Body of pancreas (tissue), 4 donors: ENCODE data around the gene EME1. TPM values are rescaled to one million over a fixed set of nuclear protein-coding genes. Genes with fewer than 3 reads are reported as not detected.

Source experiments
- ATAC-seq: fragments of 150-250 bp; one replicate; pipeline ENCODE4 v1.9.1; 2016
- DNase-seq, 4 donors: peaks; one replicate each; pipeline ENCODE4 v3.0.0-alpha.2; 2019
- H3K27ac ChIP-seq, 4 donors: fragments of 200-600 bp; sonication (generic); 1 replicate in 3 of 4; 2 replicates in 1 of 4; pipeline versions ENCODE4 v1.5.1 to v1.6.1; 2016 to 2019; ENCODE audit warnings: mild to moderate bottlenecking in 1 of 4, mixed read lengths in 1 of 4, moderate library complexity in 1 of 4
- H3K27me3 ChIP-seq, 2 donors: fragments of 200-600 bp; sonication (generic); one replicate each; pipeline ENCODE4 v1.6.0; 2016; ENCODE audit warnings: mild to moderate bottlenecking in 1 of 2
- H3K36me3 ChIP-seq, 2 donors: fragments of 200-600 bp; sonication (generic); replicated peaks in 1 of 2; 2 replicates each; pipeline ENCODE4 v1.5.1; 2016; ENCODE audit warnings: low read depth in 2 of 2; ENCODE audit not compliant: insufficient read depth in 1 of 2
- H3K4me1 ChIP-seq: fragments of 200-600 bp; sonication (generic); one replicate; pipeline ENCODE4 v1.6.0; 2016
- H3K4me3 ChIP-seq, 2 donors: fragments of 200-600 bp; sonication (generic); 1 replicate in 1 of 2; 2 replicates in 1 of 2; pipeline ENCODE4 v1.5.1; 2016 to 2019
- H3K9me3 ChIP-seq, 3 donors: fragments of 200-600 bp; sonication (generic); 1 replicate in 2 of 3; 2 replicates in 1 of 3; pipeline ENCODE4 v1.5.1; 2016
- POLR2A ChIP-seq, 3 donors: fragments of 450-650 bp; IDR thresholded peaks; one replicate each; pipeline ENCODE4 v1.6.1; 2016; ENCODE audit warnings: antibody characterized with exemption in 3 of 3, mild to moderate bottlenecking in 2 of 3
- WGBS, 2 donors: methylation state at CpG; one replicate each; pipeline ENCODE4 v1.1.5; 2017; 5-methylcytosine and 5-hydroxymethylcytosine counted together
- intact Hi-C: fragments of 100-400 bp; cut with DNase I; formaldehyde crosslinking; loops from one replicate; pipeline ENCODE4 v1.15.1; 2023
- total RNA-seq, 2 donors: library from RNA; depleted of rRNA; stranded (reverse); fragments of >200 nt; gene quantifications; one replicate each; pipeline ENCODE4 v1.1.0, GENCODE V29; 2016
- TF ChIP-seq, protein P1 (sequence below), 7 experiments: fragments of 450-650 bp in 4 of 7; fragments of 200-600 bp in 3 of 7; sonication (generic) in 3 of 7; IDR thresholded peaks; one replicate each; pipeline ENCODE4 v1.5.1; 2016 to 2019; ENCODE audit warnings: antibody characterized with exemption in 7 of 7

Gene EME1
- total RNA-seq, 2 donors from 2014 or later = not detected

DNA sequence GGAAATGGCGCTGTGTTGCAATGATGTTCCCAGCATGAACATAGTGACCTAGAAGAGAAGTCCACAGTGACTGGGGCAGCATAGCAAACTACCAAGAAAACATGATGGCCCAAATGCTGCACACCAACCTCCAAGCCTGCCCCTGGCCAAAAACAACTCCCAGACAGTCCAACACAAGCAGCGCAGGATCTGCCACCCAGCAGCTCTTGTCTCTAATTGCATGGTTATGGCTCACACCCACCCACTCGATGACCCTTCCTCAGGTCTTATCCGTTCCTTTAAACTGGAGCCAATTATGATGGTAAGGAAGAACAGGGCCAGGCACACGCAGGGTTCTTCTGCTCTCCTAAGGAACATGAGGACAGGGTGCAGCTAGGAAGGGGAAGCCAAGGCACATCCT lies 3.0 kb upstream of the EME1 start:
- Histone ChIP-seq H3K27ac (no peak overlapping the region), H3K4me3 (no peak overlapping the region), H3K36me3 (peaks cover 11 to 23% of the 10 kb centered on the region in 2 donors), H3K9me3 (no peaks in the 10 kb centered on the region), H3K27me3 (no peaks in the 10 kb centered on the region), H3K4me1 (peaks cover 20% of the 10 kb centered on the region)
- TF ChIP-seq POLR2A (IDR thresholded peaks at IDR 0.05) = no peak
- TF ChIP-seq, protein P1, sequence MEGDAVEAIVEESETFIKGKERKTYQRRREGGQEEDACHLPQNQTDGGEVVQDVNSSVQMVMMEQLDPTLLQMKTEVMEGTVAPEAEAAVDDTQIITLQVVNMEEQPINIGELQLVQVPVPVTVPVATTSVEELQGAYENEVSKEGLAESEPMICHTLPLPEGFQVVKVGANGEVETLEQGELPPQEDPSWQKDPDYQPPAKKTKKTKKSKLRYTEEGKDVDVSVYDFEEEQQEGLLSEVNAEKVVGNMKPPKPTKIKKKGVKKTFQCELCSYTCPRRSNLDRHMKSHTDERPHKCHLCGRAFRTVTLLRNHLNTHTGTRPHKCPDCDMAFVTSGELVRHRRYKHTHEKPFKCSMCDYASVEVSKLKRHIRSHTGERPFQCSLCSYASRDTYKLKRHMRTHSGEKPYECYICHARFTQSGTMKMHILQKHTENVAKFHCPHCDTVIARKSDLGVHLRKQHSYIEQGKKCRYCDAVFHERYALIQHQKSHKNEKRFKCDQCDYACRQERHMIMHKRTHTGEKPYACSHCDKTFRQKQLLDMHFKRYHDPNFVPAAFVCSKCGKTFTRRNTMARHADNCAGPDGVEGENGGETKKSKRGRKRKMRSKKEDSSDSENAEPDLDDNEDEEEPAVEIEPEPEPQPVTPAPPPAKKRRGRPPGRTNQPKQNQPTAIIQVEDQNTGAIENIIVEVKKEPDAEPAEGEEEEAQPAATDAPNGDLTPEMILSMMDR (IDR thresholded peaks at IDR 0.05) = no peak
- DNase-seq = no peak
- intact Hi-C loops = no loop called here
- no peak for ATAC-seq
- WGBS, 2 donors = 90 to 94% methylated on average over 5 of the region's 5 CpGs

DNA sequence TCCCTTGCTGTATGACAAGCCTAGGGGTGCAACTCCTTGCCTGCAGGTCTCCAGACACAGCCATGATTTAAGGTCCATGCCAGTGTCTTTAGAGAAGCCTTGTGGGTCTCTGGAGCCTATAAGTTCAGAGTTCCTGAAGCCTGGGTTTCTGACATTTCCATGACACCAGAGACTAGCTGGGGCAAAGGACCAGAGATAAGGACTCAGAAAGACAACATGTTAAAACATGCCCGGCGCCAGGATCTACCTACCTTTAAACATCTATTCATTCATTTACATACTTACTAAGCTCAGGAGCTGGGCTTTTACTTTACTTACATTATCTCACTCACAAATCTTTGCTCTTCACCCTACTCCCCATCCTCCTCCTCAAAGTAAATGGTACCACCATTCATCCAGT lies 1.5 kb upstream of the EME1 start:
- Histone ChIP-seq H3K27me3 (no peaks in the 10 kb centered on the region), H3K9me3 (no peaks in the 10 kb centered on the region), H3K36me3 (peaks cover 11 to 20% of the 10 kb centered on the region in 2 donors), H3K4me1 (peaks cover 20% of the 10 kb centered on the region), H3K27ac (no peak overlapping the region), H3K4me3 (no peak overlapping the region)
- DNase-seq = no peak
- no peak for ATAC-seq
- intact Hi-C loops = no loop called here
- 67 to 75% methylated on average over 2 of the region's 2 CpGs for WGBS, 2 donors
- TF ChIP-seq, protein P1 (IDR thresholded peaks at IDR 0.05) = no peak
- no peak for TF ChIP-seq POLR2A (IDR thresholded peaks at IDR 0.05)

DNA sequence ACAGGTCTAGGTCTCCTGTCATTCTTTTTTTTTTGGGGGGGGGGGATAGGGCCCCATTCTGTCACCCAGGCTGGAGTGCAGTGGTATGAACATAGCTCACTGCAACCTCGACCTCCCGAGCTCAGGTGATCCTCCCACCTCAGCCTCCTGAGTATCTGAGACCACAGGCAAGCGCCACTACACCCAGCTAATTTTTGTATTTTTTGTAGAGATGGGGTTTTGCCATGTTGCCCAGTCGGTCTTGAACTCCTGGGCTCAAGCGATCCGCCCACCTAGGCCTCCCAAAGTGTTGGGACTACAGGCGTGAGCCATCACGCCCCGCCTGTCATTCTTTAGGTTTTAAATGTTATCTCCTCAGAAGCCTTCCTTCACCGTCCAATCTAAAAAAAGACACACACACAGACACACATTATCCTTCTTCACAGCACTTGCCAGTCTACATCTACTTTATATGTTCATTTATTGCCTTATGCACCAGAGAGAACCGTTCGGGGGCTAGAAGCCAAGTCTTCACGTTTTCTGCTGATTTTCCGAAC lies 739 bp upstream of the EME1 start:
- H3K27ac ChIP-seq = peak overlapping the region; percentile 75 to 95 (median 94)
- 12 to 18% methylated on average over 14 of the region's 14 CpGs for WGBS, 2 donors
- ATAC-seq = no peak

DNA sequence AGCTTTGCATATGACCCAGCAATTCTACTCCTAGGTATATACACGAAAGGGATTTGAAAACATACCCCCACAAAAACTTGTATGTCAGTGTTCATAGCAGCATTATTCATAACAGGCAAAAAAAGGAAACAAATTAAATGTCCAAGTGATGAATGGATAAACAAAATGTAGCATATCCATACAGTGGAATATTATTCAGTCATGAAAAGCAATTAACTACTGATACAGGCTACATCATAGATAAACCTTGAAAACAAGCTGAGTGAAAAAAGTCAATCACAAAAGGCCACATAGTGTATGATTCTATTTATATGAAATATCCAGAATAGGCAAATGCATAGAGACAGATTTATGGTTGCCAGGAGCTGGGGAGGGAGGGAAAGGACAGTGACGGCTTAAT lies 676 bp downstream of the EME1 start:
- intact Hi-C loops = no loop called here
- TF ChIP-seq, protein P1 (IDR thresholded peaks at IDR 0.05) = no peak
- TF ChIP-seq POLR2A (IDR thresholded peaks at IDR 0.05) = no peak

More for the DNA sequence above, 739 bp upstream of the EME1 start:
- intact Hi-C loops = no loop called here
- DNase-seq = no peak
- peaks cover 20% of the 10 kb centered on the region for H3K4me1 ChIP-seq
- H3K4me3 ChIP-seq = peak overlapping the region; percentile 35 to 57
- no peaks in the 10 kb centered on the region for H3K9me3 ChIP-seq
- no peaks in the 10 kb centered on the region for H3K27me3 ChIP-seq
- peaks cover 11 to 18% of the 10 kb centered on the region in 2 donors for H3K36me3 ChIP-seq
- TF ChIP-seq, protein P1 (IDR thresholded peaks at IDR 0.05) = no peak
- no peak for TF ChIP-seq POLR2A (IDR thresholded peaks at IDR 0.05)

DNA sequence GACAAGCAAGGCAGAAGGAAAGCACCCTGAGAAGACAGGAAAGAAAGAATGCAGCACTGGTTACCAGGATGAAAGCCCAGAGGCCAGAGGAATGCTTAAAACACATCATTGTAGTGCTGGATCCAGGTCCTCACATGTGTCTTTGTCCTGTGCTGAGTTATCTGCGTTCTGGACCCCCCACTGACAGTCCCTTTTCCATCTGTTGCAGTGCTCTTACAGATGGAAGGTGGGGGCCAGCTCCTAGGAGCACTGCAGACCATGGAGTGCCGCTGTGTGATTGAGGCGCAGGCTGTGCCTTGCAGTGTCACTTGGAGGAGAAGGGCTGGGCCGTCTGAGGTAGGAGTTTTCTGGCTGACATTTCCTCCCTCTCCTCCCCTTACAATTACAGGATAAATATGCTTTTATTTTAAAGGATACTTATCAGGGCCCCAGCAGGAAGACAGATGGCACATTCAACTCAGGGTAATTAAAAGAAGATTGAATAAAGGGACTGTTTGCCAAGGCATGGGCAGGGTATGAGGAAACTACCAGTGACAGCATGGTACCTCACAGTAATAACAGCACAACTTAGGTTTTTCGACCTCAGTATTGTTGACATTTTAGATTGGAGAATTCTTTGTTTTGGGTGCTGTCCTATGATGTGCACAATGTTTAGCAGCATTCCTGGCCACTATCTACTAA lies 3.0 kb downstream of the EME1 start:
- H3K4me1 ChIP-seq = peaks cover 20% of the 10 kb centered on the region
- no peak overlapping the region for H3K27ac ChIP-seq
- H3K36me3 ChIP-seq = no peaks in the 10 kb centered on the region
- TF ChIP-seq, protein P1 (IDR thresholded peaks at IDR 0.05) = no peak
- no peak for TF ChIP-seq POLR2A (IDR thresholded peaks at IDR 0.05)
- H3K9me3 ChIP-seq = no peaks in the 10 kb centered on the region
- no peak for DNase-seq
- H3K27me3 ChIP-seq = no peaks in the 10 kb centered on the region
- no peak for ATAC-seq
- no peak overlapping the region for H3K4me3 ChIP-seq
- 67% methylated on average over 5 of the region's 5 CpGs for WGBS, 2 donors
- intact Hi-C loops = no loop called here

More for the DNA sequence above, 676 bp downstream of the EME1 start:
- Histone ChIP-seq H3K27me3 (no peaks in the 10 kb centered on the region), H3K4me1 (peaks cover 20% of the 10 kb centered on the region), H3K36me3 (peaks cover 10 to 11% of the 10 kb centered on the region in 2 donors), H3K9me3 (no peaks in the 10 kb centered on the region), H3K4me3 (no peak overlapping the region), H3K27ac (no peak overlapping the region)
- no peak for DNase-seq
- no peak for ATAC-seq
- WGBS, 2 donors = 70 to 81% methylated on average over 2 of the region's 2 CpGs
